Measurements from ENCODE around the gene TTC32.

- TF ChIP-seq CTCF (IDR thresholded peaks at IDR 0.05; ENCODE audit: low read length): no peak
- TF ChIP-seq EZH2 (optimal IDR thresholded peaks at IDR 0.05; ENCODE audit: low read depth, low read length): no peak
Observed at GRCh38 chr2:19878268-19879046, 23.3 kb downstream of the TTC32 start.
